Measurements from ENCODE around the gene SSH2. TPM values are rescaled to one million over a fixed set of nuclear protein-coding genes. Genes with fewer than 3 reads are reported as not detected.

The SSH2 gene
- total and polyA plus RNA-seq, 2 experiments from 2014 or later = 8.3 to 18.9 TPM

GRCh38 chr17:29846298-29846697, 83.7 kb downstream of the SSH2 start:
- Histone ChIP-seq H3K4me2 (ENCODE audit: unreplicated experiment) (no peak overlapping the region), H4K20me1 (ENCODE audit: insufficient read depth) (no peaks in the 10 kb centered on the region), H3K9me2 (ENCODE audit: insufficient read depth) (no peaks in the 10 kb centered on the region), H3K4me1 (ENCODE audit: insufficient read depth) (peaks cover 4% of the 10 kb centered on the region; the same call in 1 of the 2 replicates), H2AFZ (no peak overlapping the region), H3K4me3 (no peak overlapping the region), H3K79me2 (ENCODE audit: insufficient read depth) (peaks cover 20% of the 10 kb centered on the region), H3K27me3 (replicated peaks; ENCODE audit: insufficient read depth) (no peaks in the 10 kb centered on the region), H3K9ac (no peak overlapping the region), H3K27ac (no peak overlapping the region), H3K36me3 (ENCODE audit: low read depth) (no peaks in the 10 kb centered on the region), H3F3A (ENCODE audit: insufficient read depth) (peaks cover 8% of the 10 kb centered on the region), H3K9me3 (ENCODE audit: low read depth) (no peaks in the 10 kb centered on the region)
- WGBS, 2 experiments (ENCODE audit: low coverage in 1 of 2, low lambda C conversion rate in 2 of 2, missing lambda C conversion rate in 2 of 2) = 38 to 49% methylated on average over 2 of the region's 2 CpGs
- TF ChIP-seq EZH2 (IDR thresholded peaks at IDR 0.05; ENCODE audit: insufficient read depth, poor library complexity, severe bottlenecking) (no peak), EZH2phosphoT487 (IDR thresholded peaks at IDR 0.05; ENCODE audit: insufficient read depth, low read depth) (no peak)
- no peak for DNase-seq
- in situ Hi-C loops (cut with MboI) = no loop called here

GRCh38 chr17:29844339-29845048, 85.5 kb downstream of the SSH2 start:
- Histone ChIP-seq H3K79me2 (ENCODE audit: insufficient read depth) (peaks cover 11% of the 10 kb centered on the region), H3F3A (ENCODE audit: insufficient read depth) (peaks cover 9% of the 10 kb centered on the region; the same call in 1 of the 2 replicates), H3K9ac (no peak overlapping the region), H3K4me1 (ENCODE audit: insufficient read depth) (peaks cover 8% of the 10 kb centered on the region; the same call in 1 of the 2 replicates), H2AFZ (no peak overlapping the region), H3K4me2 (ENCODE audit: unreplicated experiment) (no peak overlapping the region), H3K27ac (no peak overlapping the region), H3K9me2 (ENCODE audit: insufficient read depth) (no peaks in the 10 kb centered on the region), H3K9me3 (ENCODE audit: low read depth) (no peaks in the 10 kb centered on the region), H4K20me1 (ENCODE audit: insufficient read depth) (no peaks in the 10 kb centered on the region), H3K27me3 (replicated peaks; ENCODE audit: insufficient read depth) (no peaks in the 10 kb centered on the region), H3K4me3 (no peak overlapping the region), H3K36me3 (ENCODE audit: low read depth) (no peaks in the 10 kb centered on the region)
- peak; percentile 4 for DNase-seq
- TF ChIP-seq EZH2phosphoT487 (IDR thresholded peaks at IDR 0.05; ENCODE audit: insufficient read depth, low read depth) (no peak), EZH2 (IDR thresholded peaks at IDR 0.05; ENCODE audit: insufficient read depth, poor library complexity, severe bottlenecking) (no peak)
- in situ Hi-C loops (cut with MboI) = no loop called here
- 93 to 95% methylated on average over 1 of the region's 1 CpG for WGBS, 2 experiments (ENCODE audit: low coverage in 1 of 2, low lambda C conversion rate in 2 of 2, missing lambda C conversion rate in 2 of 2)

GRCh38 chr17:29840884-29841283, 89.1 kb downstream of the SSH2 start:
- no peaks in the 10 kb centered on the region for H4K20me1 ChIP-seq (ENCODE audit: insufficient read depth)
- no peak overlapping the region for H3K4me2 ChIP-seq (ENCODE audit: unreplicated experiment)
- no peaks in the 10 kb centered on the region for H3K9me2 ChIP-seq (ENCODE audit: insufficient read depth)
- peaks cover 9% of the 10 kb centered on the region; the same call in 1 of the 2 replicates for H3F3A ChIP-seq (ENCODE audit: insufficient read depth)
- no peak overlapping the region for H3K9ac ChIP-seq
- no peaks in the 10 kb centered on the region for H3K9me3 ChIP-seq (ENCODE audit: low read depth)
- H2AFZ ChIP-seq = no peak overlapping the region
- DNase-seq = peak; percentile 59
- in situ Hi-C loops (cut with MboI) = no loop called here
- H3K79me2 ChIP-seq (ENCODE audit: insufficient read depth) = no peaks in the 10 kb centered on the region
- H3K4me1 ChIP-seq (ENCODE audit: insufficient read depth) = peaks cover 20% of the 10 kb centered on the region
- no peaks in the 10 kb centered on the region for H3K36me3 ChIP-seq (ENCODE audit: low read depth)
- no peaks in the 10 kb centered on the region for H3K27me3 ChIP-seq (replicated peaks; ENCODE audit: insufficient read depth)
- no peak overlapping the region for H3K27ac ChIP-seq
- TF ChIP-seq EZH2phosphoT487 (IDR thresholded peaks at IDR 0.05; ENCODE audit: insufficient read depth, low read depth) = no peak
- TF ChIP-seq EZH2 (IDR thresholded peaks at IDR 0.05; ENCODE audit: insufficient read depth, poor library complexity, severe bottlenecking) = no peak
- no peak overlapping the region for H3K4me3 ChIP-seq

- Histone ChIP-seq H3K9me2 (ENCODE audit: insufficient read depth) (no peaks in the 10 kb centered on the region), H4K20me1 (ENCODE audit: insufficient read depth) (no peaks in the 10 kb centered on the region), H3K27ac (no peak overlapping the region), H3K27me3 (replicated peaks; ENCODE audit: insufficient read depth) (no peaks in the 10 kb centered on the region), H2AFZ (no peak overlapping the region), H3F3A (ENCODE audit: insufficient read depth) (peaks cover 9% of the 10 kb centered on the region; the same call in 1 of the 2 replicates), H3K4me3 (no peak overlapping the region), H3K9ac (no peak overlapping the region), H3K9me3 (ENCODE audit: low read depth) (no peaks in the 10 kb centered on the region), H3K4me1 (ENCODE audit: insufficient read depth) (peaks cover 20% of the 10 kb centered on the region), H3K36me3 (ENCODE audit: low read depth) (no peaks in the 10 kb centered on the region), H3K4me2 (ENCODE audit: unreplicated experiment) (no peak overlapping the region), H3K79me2 (ENCODE audit: insufficient read depth) (no peaks in the 10 kb centered on the region)
- in situ Hi-C loops (cut with MboI) = no loop called here
- TF ChIP-seq EZH2phosphoT487 (IDR thresholded peaks at IDR 0.05; ENCODE audit: insufficient read depth, low read depth) = no peak
- TF ChIP-seq EZH2 (IDR thresholded peaks at IDR 0.05; ENCODE audit: insufficient read depth, poor library complexity, severe bottlenecking) = no peak
- WGBS, 2 experiments (ENCODE audit: low coverage in 1 of 2, low lambda C conversion rate in 2 of 2, missing lambda C conversion rate in 2 of 2) = 96 to 100% methylated on average over 1 of the region's 1 CpG
- DNase-seq = no peak
Observed at GRCh38 chr17:29839656-29840055, 90.4 kb downstream of the SSH2 start.

Data from GM23248 (cell line).